GM18511 (cell line): Measurements from ENCODE around the gene HAUS1.
A peak's percentile ranks its signal among the peaks of the same experiment; 100 is the strongest.

ENCODE experiments used
- ATAC-seq: cut with Tn5 transposase; IDR thresholded peaks from one replicate; pipeline ENCODE4 v1.9.1; 2021; ENCODE audit warnings: mild to moderate bottlenecking, moderate library complexity; ENCODE audit not compliant: unreplicated experiment

HAUS1 gene, protein sequence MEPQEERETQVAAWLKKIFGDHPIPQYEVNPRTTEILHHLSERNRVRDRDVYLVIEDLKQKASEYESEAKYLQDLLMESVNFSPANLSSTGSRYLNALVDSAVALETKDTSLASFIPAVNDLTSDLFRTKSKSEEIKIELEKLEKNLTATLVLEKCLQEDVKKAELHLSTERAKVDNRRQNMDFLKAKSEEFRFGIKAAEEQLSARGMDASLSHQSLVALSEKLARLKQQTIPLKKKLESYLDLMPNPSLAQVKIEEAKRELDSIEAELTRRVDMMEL

DNA sequence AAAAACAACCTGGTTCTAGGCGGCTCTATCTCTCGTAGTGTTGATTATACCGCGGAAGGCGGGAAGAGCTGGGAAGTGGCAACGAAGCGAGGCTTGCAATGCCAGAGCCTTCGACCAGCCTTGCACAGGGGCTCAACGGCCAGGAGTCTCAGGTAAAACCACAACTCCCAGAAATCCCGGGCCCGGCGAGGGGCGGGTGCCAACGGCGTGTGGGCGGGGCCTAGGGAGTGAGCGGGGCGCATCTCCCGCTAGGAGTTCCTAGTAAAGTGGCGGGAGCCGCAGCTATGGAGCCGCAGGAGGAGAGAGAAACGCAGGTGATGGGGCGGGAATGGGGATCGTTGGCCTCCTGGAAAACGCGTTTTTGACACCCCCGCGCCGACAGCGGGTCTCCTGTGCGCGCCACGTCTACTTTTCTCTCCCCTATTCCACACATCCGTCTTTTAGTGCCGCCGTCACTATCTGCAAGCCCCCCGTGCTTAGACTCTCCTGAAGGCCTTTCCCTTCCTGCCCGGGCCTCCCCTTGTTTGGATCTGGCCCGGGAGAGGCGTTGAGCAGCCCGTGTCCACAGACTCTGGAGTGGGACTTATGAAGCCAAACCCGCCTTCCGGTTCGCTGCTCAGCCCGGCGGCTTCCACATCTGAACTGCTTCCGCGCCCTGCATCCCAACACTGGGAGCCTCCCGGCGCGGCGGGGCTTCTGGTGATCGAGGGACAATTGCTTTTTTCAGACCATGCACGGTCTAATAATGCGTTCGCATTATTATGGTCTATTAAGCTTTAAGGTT lies at the start of gene HAUS1:
HAUS1 (plus strand) TSS at position 258 of the 784 bp plus-strand sequence; CDS start at position 285, 27 bp downstream.
- ATAC-seq = peak; percentile 96

DNA sequence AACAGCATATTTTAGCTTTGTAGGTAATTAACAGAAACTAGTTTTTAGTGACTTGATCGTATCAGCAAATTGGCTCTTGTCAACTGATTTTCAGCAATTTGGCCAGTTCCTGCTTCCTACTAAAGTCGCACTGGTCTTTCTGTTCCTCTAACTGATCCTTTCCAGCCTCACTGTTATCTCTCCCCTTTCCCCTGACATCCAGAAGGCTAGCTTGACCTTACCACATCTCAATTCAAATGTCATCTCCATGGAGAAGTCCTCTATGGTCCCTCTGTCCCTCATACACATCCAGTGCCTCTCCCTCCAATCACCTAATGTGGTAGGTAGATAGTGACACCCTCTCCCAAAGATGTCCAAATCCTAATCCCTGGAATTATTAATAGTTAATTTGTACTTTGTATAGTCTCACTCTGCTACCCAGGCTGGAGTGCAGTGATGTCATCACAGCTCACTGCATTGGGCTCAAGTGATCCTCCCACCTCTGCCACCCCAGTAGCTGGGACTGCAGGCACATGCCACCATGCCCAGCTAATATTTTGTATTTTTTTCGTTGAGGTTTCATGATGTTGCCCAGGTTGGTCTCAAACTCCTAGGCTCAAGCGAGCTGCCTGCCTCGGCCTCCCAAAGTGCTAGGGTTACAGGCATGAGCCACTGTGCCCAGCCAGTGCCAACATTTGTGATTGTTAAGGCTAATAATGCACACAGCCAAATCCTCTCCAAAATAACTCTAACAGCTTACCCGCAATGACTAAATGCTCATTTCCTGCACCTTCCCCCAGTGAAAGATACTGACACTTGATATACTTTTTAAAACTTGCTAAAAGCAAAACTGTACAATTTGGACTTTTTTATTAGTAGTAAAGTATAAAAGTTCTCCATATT lies 49.0 kb upstream of the HAUS1 start:
- peak; percentile 70 for ATAC-seq

DNA sequence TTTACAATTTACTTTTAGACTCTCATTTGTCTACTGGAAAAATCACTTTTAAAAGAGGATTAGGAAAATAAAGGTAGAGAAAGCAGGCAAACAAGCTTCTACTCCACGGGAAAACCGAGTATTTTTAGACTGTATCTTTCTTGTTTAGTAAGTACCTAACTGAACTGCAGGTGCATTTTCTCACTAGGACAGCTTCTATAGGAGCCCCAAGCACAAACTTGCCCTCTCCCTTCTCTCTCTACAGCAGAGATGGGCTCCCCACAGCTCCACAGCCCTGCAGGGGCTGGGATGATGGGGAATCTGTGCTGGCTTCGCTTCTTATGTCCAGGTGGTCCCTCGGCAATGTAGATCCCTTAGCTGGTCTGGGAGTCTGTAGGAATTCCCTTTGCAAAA lies 48.4 kb upstream of the HAUS1 start:
- no peak for ATAC-seq

DNA sequence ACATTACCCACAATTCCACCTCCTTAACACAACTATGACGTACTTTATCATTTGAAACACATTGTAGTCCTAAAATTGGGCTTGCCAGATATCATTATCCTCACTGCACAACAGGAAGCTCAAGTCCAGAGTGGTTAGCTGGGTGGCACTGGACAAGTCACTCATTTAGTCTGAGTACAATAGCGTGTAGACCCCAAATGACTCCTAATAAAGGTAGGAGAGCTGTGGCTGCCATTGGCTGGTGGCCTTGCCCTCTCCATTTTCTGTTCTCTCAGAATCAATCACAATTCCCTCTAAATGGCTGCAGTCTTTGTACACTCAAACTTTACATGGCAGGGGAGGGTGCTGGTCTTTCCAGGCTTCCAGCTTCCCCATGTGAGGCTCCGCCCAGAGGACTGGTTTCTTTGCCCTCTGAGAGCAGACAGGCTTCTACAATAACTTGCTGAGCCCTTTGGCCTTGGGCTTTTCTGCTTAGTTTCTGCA lies 43.8 kb upstream of the HAUS1 start:
- ATAC-seq = no peak

DNA sequence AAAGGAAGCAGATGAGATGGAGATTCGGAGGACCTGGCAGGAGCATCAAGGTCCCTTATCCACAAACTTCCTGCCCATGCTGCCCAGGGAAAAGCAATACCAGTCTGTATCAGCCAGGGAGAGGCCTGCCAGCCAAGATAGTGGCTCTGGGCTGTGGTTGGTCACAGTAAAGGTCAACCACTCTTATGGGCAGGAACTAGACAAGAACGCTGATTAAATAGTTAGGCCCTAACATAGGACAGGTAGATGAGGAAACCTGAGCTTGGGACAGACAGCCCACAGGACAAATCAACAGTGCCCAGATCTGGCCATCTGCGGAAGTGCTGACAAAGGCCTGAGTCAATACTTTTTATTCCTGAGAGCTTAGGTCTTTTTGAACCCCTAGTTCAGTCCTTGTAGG lies 42.8 kb upstream of the HAUS1 start:
- ATAC-seq = no peak

DNA sequence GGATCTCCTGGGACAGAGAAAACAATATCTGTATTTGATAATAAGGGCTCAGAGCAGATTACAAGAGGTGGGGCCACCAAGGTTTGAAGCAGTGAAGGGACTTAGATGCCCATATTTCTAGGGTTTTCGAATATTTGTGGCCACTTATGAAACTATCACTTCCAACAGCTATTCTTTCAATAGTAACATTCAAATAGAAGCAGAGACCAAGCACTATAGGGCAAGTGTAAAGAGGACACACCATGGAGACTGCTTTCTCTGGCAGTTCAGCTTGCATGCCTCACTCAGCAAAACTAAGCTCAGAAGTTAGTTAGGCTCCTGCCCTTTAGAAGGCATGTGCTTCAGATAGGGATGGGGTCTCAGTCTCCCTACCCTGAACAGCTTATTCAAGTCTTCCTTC lies 42.4 kb upstream of the HAUS1 start:
- no peak for ATAC-seq

DNA sequence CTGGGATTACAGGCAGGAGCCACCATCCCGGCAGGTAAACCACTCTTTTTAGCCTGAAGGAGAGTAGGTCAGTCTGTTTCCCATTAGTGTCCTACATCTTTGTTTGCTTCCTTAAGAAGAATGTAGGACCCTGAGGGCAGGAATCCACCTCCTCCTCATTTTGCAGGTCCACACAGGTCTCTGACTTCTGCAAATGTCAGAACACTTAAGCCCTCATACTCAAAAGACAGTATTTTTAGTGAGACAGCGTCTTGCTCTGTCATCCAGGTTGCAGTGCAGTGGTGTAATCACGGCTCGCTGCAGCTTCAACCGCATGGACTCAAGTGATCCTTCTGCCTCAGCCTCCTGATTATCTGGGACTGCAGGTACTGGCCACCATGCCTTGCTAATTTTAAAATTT lies 41.4 kb upstream of the HAUS1 start:
- ATAC-seq = no peak

DNA sequence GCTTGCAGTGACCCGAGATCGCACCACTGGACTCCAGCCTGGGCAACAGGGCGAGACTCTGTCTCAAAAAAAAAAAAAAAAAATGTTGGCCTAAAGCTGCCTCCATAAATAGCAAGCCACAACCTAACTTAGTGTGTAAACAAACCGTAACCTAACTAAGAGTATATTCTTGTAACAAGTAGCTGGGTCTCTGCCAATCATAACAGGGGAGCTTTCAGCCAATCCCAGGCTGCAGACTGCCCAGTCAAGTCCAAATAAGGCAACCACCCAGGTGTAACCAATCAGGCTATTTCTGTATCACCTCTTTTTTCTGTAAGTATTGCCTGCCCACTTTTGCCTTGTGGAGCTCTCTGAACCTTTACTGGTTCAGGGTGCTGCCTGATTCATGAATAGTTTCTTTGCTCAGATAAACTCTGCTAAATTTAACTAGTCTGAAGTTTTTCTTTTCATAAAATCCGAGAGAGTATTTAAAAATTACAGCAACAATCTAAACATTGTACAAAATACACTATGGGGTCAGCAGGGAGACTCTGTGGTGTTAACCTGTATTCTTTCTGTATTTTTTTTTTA lies 36.7 kb upstream of the HAUS1 start:
- no peak for ATAC-seq

DNA sequence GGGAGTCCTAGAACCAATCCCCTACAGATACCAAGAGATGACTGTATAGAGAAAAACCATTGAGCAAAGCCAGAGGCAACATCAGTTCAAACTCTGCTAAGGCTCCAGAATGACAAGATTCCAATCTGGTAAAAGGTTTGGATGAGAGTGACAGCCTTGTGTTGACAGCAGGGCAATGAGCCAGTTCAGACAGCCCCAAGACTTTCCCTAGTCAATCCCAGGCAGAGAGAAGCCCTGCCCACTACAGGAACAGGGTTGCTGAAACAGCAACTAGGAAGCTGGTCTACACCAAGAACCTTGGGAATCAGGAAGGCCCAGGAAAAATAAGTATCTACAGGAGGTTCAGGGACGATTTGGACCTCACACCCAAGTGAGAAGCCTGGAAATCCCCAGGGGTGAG lies 35.4 kb upstream of the HAUS1 start:
- no peak for ATAC-seq

DNA sequence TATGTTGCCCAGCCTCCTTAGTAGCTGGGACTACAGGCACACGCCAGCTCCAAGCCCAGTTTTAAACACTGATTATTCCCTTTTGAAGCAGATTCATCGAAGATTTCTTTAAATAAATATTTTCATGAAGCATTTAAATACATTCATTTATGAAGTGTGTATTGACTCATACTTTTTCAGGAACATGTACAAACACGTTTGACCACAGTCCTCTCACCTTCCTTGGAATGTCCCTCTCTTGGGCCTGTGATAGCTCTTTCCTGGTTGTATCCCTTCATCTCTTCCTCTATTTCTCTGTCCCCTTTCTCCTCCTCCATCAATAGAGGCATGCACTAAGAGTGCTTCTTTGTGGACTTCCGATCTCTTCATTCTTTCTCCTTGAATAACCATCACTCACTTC lies 34.7 kb upstream of the HAUS1 start:
- ATAC-seq = no peak

DNA sequence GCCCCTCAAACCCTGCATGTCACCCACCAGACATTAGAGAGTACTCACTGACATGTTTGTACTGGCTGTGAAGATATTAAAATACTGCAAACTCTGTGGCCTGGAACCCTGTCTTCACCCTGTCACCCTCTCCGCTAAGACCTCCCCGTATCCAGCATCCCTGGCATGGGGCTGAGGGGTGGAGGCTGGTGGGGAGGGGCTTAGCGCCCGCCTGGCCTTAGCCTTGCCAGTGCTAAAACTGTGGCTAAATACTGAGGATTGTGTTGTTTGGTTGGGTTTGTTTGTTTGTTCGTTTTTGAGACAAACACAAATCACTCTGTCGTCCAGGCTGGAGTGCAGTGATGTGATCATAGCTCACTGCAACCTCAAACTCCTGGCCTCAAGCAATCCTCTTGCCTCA lies 34.0 kb upstream of the HAUS1 start:
- ATAC-seq = no peak

DNA sequence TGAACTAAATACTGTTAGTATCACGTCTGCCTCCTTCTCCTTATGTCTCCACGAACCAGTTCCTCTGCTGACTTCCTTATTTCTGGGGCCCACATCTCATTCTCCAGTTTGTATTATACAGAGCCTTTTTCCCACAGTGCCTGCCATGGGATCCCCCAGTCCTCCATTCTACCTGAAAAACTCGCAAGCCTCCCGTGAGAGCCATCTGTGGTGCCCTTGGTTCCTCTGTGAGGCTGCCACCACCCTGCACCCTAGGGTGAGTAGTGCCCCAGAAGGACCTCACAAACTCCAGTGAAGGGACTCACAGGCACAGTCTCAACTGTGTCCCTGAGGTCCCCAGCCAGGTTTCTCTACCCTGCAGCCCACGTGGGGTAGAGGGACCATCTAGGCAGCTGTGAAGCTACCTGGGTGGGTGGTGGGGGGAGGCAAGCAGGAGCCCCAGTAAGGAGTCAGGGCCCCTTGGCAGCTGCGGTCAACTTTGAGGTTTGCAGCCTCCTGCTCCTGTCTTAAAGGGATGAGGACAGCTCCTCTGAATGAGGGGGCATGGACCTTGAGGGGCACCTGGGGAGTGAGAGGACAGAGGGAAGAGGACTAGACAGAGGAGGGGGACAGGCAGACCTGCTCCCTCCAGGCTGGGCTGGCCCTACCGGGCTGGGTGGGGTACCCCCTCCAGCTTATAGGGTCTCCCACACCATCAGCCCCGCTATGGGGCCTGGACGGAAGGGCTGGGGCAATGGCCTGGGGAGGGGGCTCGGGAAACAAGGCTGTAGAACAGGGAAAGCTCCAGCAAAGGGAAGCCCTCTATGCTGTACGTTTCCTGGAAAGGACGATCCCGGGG lies 33.2 kb upstream of the HAUS1 start:
- ATAC-seq = peak; percentile 44

DNA sequence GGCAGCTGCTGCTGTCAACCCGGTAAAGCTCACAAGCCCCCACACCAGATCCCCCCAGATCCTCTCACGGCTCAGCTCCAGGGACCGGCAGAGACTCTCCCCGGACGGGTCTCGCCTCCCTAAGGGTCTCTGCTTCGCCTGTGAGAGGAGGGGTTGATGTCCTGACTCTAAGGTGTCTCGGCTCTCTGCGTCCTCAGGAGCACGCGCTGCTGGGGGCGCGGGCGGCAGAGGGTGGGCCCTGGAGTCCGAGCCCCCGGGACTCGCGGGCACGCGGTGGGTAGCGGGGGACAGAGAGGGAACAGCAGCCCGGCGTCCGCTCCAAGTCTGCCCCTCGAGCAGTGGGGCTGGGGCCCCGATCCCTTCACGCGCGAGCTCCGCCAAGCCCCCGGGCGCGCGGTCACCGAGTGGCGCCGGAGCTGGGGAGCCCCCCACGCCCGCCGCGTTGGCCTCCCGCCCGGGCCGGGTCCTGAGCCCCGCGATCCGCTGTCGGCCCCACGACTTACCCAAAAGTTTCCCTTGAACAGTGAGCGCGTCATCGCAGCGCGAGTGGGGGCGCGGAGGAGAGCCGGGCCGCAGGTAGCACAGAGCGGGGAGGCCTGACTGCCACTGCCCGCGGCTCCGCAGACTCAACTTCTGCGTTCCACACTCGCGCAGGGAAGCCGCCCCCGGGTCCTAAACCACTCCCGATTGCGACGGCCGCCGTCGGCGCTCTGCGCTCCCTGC lies 32.4 kb upstream of the HAUS1 start, which contains the start of gene PSTPIP2:
PSTPIP2 (minus strand) TSS at position 608 of the 723 bp plus-strand sequence; CDS start at position 536, 72 bp downstream.
- ATAC-seq = peak; percentile 70

DNA sequence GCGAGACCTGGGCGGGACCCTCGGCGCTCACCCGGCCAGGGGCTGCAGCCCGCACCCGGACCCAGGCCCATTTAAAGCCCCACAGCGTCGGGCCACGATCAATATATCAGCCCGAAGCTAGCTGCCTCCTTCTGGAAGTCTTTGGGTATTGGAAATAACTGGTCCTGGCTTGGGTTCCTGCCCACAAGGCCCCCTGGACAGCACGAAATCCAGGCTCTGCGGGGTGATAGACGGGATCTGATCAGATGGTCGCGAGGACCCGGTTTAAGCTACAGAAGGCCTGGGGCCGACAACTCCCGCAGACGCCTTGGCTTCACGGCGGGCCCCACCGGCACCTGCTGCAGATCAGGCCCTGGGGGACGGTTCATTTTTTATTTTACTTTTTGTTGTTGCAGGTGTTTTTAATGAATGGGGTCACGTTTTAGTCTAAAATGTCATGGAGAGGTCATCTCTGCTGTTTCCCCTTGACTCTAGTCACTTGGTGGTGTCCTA lies 31.8 kb upstream of the HAUS1 start:
- peak; percentile 1 for ATAC-seq

DNA sequence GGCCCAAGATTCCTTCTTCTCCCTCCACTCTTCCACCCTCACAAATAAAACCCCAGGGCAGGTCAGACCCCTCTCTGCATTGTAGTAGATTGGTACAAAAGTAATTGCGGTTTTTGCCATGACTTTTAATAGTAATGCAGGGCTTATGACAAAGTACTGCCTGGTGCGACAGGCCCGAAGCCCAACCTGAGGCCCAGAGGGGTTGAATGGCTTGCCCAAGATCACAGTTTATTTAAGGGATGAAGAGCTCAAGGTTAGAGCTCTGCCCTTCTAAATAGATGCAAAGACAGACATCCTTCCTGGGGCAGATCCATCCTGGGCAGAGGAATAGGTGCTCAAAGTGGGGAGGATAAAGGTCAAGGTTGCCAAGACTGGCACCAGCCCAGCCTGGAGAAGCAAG lies 31.2 kb upstream of the HAUS1 start:
- ATAC-seq = no peak

DNA sequence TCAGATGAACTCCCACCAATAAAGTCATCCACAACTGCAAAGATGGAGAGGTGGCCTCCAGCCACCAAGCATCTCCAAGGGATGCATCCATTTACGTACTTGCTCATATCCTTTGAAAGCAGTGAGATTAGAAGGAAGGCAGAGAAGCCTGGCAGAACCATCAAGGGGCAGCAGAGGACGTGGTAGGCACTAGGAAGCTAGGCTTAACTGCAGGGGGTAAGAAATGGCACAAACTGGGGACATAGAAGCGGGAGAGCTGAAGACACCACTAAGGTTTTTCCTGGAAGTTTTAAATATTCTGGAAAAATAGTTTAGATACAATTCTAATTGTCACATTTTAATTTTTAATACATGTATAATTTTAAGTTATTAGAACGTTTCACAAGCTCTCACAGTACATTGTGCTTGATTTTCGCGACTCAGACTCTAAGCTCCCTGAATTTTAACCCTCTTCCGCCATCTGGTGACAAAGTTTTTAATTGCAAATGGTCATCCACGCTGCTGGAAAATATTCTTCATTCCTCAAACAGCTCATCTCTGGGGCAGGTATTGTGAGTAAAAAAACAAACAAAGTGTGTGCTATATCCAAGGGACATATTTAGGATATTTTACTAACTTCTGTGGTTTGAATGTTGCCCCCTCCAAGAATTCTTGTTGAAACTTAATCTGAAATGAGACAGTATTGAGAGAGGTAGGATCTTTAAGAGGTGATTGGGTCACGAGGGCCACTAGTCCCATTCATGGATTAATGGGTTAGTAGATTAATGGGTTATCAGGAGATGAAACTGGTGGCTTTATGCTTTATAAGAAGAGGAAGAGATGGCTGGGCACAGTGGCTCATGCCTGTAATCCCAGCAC lies 30.5 kb upstream of the HAUS1 start:
- ATAC-seq = no peak

DNA sequence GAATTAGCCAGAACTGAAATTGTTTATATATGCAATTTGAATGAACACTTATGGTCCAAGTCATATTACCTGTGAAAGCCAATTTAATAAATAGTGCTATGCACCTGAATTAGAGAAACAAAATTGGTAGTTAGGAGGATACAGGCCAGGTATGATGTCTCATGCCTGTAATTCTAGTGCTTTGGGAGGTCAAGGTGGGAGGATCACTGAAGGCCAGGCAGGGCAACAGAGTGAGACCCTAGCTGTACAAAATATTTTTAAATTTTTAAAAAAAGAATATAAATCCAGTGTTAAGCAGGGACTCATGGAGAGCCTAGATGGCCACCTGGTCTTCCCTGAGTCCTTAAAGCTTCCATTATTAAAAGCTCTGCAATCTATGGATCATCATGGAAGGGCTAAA lies 24.8 kb upstream of the HAUS1 start:
- ATAC-seq = no peak

DNA sequence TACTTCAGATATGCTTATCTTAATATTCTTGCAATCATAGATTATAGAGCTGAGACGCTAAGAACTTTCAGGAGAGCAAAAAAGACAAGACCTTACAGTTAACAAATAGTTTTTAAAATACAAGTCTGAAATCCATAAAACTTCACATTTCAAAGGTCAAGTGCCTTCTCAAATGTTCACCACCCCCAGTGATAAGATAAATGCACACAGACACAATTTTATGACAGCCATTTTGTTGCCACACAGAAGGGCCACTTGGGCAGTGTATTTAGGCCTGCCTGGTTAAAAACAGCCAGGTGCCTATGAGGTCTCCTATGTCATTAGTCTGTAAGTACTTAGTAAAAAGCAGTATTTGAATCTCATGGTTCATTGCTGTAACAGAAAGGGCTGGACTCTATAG lies 24.0 kb upstream of the HAUS1 start:
- no peak for ATAC-seq
